ENCODE data around the gene RAP1GAP.

DNA sequence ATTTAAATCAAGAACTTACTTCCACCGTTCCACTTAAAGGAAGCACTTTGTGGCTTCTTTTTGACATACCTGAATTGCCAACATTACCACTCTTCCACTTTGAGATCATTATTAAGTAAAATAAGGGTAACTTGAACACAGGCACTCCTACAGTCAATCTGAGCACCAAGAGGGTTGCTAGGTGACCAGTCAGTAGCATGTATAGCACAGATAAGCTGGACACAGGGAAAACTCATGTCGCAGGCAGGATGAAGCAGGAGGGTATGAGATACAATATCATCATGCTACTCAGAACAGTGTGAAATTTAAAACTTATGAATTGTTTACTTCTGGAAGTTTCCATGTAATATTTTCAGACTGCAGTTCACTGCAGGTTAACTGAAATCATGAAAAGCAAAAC, 47.0 kb upstream of the RAP1GAP start:
- TF ChIP-seq, protein P1, sequence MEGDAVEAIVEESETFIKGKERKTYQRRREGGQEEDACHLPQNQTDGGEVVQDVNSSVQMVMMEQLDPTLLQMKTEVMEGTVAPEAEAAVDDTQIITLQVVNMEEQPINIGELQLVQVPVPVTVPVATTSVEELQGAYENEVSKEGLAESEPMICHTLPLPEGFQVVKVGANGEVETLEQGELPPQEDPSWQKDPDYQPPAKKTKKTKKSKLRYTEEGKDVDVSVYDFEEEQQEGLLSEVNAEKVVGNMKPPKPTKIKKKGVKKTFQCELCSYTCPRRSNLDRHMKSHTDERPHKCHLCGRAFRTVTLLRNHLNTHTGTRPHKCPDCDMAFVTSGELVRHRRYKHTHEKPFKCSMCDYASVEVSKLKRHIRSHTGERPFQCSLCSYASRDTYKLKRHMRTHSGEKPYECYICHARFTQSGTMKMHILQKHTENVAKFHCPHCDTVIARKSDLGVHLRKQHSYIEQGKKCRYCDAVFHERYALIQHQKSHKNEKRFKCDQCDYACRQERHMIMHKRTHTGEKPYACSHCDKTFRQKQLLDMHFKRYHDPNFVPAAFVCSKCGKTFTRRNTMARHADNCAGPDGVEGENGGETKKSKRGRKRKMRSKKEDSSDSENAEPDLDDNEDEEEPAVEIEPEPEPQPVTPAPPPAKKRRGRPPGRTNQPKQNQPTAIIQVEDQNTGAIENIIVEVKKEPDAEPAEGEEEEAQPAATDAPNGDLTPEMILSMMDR (IDR thresholded peaks at IDR 0.05): no peak
- TF ChIP-seq HDAC2 (IDR thresholded peaks at IDR 0.05): no peak
- no peak for TF ChIP-seq MAFK (IDR thresholded peaks at IDR 0.05; ENCODE audit: partially characterized antibody)
- no peak for TF ChIP-seq FOSL2 (IDR thresholded peaks at IDR 0.05)
- no peak for TF ChIP-seq FOSL2 (CRISPR knock-in tag; IDR thresholded peaks at IDR 0.05)
- TF ChIP-seq, protein P2, sequence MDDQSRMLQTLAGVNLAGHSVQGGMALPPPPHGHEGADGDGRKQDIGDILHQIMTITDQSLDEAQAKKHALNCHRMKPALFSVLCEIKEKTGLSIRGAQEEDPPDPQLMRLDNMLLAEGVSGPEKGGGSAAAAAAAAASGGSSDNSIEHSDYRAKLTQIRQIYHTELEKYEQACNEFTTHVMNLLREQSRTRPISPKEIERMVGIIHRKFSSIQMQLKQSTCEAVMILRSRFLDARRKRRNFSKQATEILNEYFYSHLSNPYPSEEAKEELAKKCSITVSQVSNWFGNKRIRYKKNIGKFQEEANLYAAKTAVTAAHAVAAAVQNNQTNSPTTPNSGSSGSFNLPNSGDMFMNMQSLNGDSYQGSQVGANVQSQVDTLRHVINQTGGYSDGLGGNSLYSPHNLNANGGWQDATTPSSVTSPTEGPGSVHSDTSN (IDR thresholded peaks at IDR 0.05): no peak
- TF ChIP-seq, protein P3, sequence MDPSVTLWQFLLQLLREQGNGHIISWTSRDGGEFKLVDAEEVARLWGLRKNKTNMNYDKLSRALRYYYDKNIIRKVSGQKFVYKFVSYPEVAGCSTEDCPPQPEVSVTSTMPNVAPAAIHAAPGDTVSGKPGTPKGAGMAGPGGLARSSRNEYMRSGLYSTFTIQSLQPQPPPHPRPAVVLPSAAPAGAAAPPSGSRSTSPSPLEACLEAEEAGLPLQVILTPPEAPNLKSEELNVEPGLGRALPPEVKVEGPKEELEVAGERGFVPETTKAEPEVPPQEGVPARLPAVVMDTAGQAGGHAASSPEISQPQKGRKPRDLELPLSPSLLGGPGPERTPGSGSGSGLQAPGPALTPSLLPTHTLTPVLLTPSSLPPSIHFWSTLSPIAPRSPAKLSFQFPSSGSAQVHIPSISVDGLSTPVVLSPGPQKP (IDR thresholded peaks at IDR 0.05; ENCODE audit: low read depth, low read length): no peak
- no peak for TF ChIP-seq POLR2A (IDR thresholded peaks at IDR 0.05; ENCODE audit: low read length)
- TF ChIP-seq, protein P4, sequence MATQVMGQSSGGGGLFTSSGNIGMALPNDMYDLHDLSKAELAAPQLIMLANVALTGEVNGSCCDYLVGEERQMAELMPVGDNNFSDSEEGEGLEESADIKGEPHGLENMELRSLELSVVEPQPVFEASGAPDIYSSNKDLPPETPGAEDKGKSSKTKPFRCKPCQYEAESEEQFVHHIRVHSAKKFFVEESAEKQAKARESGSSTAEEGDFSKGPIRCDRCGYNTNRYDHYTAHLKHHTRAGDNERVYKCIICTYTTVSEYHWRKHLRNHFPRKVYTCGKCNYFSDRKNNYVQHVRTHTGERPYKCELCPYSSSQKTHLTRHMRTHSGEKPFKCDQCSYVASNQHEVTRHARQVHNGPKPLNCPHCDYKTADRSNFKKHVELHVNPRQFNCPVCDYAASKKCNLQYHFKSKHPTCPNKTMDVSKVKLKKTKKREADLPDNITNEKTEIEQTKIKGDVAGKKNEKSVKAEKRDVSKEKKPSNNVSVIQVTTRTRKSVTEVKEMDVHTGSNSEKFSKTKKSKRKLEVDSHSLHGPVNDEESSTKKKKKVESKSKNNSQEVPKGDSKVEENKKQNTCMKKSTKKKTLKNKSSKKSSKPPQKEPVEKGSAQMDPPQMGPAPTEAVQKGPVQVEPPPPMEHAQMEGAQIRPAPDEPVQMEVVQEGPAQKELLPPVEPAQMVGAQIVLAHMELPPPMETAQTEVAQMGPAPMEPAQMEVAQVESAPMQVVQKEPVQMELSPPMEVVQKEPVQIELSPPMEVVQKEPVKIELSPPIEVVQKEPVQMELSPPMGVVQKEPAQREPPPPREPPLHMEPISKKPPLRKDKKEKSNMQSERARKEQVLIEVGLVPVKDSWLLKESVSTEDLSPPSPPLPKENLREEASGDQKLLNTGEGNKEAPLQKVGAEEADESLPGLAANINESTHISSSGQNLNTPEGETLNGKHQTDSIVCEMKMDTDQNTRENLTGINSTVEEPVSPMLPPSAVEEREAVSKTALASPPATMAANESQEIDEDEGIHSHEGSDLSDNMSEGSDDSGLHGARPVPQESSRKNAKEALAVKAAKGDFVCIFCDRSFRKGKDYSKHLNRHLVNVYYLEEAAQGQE (IDR thresholded peaks at IDR 0.05): no peak
- no peak for TF ChIP-seq ESRRA (IDR thresholded peaks at IDR 0.05; ENCODE audit: borderline replicate concordance, low read length)
- TF ChIP-seq, protein P5, sequence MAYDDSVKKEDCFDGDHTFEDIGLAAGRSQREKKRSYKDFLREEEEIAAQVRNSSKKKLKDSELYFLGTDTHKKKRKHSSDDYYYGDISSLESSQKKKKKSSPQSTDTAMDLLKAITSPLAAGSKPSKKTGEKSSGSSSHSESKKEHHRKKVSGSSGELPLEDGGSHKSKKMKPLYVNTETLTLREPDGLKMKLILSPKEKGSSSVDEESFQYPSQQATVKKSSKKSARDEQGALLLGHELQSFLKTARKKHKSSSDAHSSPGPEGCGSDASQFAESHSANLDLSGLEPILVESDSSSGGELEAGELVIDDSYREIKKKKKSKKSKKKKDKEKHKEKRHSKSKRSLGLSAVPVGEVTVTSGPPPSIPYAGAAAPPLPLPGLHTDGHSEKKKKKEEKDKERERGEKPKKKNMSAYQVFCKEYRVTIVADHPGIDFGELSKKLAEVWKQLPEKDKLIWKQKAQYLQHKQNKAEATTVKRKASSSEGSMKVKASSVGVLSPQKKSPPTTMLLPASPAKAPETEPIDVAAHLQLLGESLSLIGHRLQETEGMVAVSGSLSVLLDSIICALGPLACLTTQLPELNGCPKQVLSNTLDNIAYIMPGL (CRISPR knock-in tag; IDR thresholded peaks at IDR 0.05; ENCODE audit: borderline replicate concordance): no peak
- TF ChIP-seq CHD4 (IDR thresholded peaks at IDR 0.05; ENCODE audit: borderline replicate concordance): no peak
- TF ChIP-seq RAD21 (conservative IDR thresholded peaks at IDR 0.05 in 1 of 2, IDR thresholded peaks at IDR 0.05 in 1 of 2): no peak
- no peak for TF ChIP-seq EP300 (IDR thresholded peaks at IDR 0.05)
- TF ChIP-seq KDM1A (IDR thresholded peaks at IDR 0.05; ENCODE audit: low read depth): no peak

All from A549 (cell line).